Measurements from ENCODE around the gene ARHGAP26. TPM values are rescaled to one million over a fixed set of nuclear protein-coding genes. Genes with fewer than 3 reads are reported as not detected.

The ARHGAP26 gene
- polyA plus RNA-seq, 3 donors = 9.5 to 14.5 (median 14.4) TPM

DNA sequence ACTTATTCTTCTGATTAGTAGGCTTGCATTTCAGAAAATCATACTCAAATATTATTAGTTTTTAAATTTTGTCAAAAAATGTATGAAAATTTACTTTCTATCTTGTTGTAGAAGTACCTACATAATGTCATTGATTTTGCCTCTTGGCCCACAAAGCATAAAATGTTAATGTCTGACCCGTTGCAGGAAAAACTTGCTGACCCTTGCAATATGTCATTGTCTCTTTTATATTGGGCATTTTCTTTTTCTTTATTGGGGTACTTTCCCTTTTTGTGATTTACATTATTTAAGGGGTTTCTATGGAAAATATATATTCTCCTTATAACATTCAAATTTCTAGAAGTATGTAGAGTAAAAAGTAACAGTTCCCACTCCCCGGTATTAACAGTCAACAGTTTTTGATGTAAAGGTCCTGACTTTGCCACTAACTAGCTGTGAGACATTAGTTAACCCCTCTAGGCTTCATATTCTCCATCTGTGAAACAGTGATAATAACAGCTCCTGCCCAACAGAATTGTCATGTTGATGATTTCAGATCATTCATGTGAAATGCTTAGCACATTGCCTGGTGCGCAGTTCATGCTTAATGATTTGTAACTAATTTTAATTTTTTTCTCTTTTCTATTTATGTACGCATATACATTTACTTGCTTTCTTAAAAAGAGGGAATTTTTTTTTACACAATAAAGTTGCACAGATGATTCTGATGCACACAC, 243.2 kb downstream of the ARHGAP26 start:
- DNase-seq = no peak

DNA sequence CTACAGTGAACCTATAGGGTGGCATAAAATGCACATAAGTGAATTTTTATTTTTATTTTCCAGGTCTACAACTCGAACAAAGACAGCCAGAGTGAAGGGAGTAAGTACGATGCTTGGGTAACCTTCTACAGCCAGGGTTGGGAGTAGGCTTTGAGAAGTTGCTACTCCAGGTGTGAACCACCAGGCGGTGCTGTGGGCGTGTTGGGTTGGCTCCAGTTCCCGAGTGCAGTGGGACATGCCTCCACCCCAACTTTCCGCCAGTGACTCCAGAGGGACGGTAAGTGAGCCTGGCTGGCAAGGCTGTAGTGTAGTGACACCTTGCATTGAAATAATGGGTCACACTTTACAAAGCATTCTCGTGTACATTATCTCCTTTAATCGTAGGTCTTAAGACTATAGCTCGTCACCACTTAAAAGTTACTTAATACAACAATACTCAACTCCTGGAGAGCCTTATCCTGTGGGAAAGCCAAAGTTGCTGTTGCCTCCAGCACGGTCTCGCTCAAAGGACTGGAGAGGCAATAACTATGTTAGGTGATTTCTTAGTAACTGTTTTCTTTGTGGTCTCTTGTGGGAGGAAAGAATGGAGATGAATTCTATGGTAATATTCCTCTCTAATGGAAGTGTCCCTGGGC, 244.0 kb downstream of the ARHGAP26 start:
- no peak for DNase-seq

GRCh38 chr5:143016777-143017516, 246.8 kb downstream of the ARHGAP26 start:
- DNase-seq = no peak

DNA sequence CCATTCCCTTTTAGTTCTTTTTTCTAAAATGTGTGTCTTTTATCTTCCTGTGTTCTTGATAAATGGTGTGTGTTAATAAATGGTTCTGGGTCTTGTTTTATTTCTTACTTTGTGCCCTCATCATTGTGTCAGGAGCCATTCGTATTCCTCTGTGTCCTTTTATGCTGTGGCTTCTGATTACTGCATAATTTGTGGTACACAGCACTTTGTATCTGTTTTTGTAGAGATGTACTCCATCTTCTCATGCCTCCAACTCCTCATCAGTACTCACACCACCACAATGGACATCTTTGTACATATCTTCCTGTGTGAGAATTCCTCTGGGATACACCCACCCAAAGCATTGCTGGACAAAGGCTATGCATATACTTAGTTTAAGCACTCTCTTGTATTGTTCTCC, 247.4 kb downstream of the ARHGAP26 start:
- no peak for DNase-seq

DNA sequence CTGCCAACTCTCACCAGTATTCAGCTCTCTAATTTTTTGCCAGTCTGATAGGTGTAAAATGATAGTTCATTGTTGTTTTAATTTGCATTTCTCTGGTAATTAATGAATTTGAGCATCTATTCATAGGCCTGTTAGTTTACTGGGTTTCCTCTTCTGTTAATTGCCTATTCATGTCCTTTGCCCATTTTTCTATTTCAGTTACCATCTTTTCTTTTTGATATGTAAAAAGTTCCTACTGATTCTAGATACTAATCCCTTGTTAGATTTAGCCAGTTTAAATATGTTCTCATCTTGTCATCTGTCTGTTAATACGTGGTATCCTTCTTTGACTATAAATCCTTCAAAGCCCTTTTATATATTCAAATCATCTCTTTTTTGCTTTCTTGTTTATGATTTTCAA, 247.8 kb downstream of the ARHGAP26 start:
- no peak for DNase-seq

GRCh38 chr5:143019157-143019556, 249.0 kb downstream of the ARHGAP26 start:
- DNase-seq = no peak

GRCh38 chr5:143019614-143020515, 249.7 kb downstream of the ARHGAP26 start:
- no peak for DNase-seq

DNA sequence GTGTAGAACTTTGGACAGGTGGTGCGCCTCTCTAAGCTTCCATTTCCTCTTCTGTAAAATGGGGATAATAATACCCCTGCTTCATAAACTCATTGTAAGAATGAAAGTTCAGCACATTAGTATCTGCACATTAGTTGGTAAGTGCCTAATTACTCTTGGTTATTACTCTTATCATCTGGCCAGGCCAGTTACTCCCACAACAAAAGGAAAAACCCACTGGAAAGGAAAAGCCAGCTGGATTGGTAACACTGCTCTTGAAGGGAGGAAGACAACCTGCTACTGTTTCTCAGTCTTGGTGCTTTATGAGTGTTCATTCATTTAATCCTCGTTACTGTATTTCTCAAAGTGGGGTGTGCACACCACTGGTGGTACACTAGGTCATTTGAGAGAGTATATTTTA, 251.4 kb downstream of the ARHGAP26 start:
- no peak for DNase-seq

DNA sequence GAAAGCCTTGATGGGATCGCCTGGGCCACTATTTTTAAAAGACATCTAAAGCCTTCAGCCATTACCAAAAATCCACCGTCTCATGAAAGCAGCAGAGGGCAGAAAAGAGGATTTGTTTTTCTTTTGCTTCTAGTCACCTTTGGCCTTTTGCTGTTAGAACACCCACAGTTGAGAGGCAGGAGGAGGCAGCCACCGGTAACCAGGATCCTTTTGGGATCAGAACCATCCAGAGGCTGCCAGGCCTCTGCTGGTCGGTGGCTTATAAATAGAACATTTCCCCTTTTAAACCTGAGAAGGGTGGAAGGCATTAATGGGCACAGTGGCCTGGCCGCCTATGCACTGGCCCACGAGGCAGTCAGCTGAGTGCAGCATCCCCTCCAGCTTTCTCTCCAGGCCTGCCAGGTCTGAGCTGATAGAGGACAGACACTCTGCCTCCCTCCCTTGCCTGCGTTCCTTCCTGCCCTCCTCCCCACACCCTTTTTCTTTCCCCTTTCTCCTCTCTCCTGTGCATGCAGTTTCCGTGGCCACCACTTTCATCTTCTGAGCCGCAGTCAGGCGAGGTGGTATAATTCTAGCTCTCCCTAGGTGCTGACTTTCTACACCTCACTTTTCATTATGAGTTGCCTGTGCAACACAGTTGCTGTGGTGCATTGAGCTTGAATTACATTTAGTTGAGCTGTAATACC, 253.4 kb downstream of the ARHGAP26 start:
- no peak for DNase-seq

DNA sequence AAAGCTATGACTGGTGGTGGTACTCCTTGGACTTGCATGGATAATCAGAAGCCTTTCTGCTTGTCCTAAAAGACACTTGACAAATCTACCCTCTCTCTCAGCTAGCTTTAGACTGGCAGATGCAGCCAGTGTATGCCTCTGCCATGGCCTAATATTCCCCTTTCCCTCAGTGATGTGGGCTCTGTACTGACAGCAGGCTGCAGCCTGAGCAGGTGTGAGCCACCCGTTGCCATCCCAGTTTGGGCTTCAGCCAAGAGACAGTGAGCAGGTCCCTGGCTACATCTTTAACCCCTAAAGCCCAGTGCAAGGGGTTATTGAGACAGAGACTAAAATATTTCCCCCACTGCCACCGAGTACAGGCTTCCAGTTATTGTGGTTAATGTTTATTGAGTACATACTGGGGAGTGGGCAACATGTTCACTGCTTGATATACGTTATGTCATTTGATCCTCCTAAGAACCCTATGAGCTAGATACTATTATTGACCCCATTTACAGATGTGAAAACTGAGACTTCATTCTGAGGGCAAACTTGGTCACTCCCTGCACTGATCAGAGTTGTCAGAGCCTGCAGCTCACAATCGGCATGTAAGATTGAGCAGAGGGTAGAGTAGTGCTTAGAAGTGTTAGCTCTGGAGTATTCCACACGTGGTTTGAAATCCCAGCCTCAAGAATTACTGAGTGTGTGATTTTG, 254.2 kb downstream of the ARHGAP26 start:
- no peak for DNase-seq

GRCh38 chr5:143025376-143025775, 255.2 kb downstream of the ARHGAP26 start:
- no peak for DNase-seq

- DNase-seq = no peak
Measured at GRCh38 chr5:143025971-143026370, 255.8 kb downstream of the ARHGAP26 start.

DNA sequence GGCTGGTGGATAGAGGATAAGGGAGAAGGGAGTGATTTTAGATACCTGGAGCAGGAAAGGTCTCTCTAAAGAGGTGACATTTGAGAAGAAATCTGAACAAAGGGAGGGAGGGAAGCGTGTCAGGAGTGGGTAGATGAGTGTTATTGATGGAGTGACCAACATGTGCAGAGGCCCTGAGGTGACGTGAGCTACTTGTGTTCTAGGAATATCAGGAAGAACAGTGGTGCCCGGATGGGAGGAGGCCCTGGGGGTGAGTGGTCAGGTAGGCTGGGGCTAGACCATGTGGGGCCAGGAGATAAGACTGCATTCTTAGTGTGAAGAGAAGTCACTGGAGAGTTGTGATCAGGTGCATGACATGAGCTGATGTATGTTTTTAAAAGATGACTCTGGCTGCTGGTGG, 256.2 kb downstream of the ARHGAP26 start:
- DNase-seq = no peak

- no peak for DNase-seq
Measured at GRCh38 chr5:143029293-143029692, 259.1 kb downstream of the ARHGAP26 start.

GRCh38 chr5:143030349-143030748, 260.2 kb downstream of the ARHGAP26 start:
- DNase-seq = no peak

DNA sequence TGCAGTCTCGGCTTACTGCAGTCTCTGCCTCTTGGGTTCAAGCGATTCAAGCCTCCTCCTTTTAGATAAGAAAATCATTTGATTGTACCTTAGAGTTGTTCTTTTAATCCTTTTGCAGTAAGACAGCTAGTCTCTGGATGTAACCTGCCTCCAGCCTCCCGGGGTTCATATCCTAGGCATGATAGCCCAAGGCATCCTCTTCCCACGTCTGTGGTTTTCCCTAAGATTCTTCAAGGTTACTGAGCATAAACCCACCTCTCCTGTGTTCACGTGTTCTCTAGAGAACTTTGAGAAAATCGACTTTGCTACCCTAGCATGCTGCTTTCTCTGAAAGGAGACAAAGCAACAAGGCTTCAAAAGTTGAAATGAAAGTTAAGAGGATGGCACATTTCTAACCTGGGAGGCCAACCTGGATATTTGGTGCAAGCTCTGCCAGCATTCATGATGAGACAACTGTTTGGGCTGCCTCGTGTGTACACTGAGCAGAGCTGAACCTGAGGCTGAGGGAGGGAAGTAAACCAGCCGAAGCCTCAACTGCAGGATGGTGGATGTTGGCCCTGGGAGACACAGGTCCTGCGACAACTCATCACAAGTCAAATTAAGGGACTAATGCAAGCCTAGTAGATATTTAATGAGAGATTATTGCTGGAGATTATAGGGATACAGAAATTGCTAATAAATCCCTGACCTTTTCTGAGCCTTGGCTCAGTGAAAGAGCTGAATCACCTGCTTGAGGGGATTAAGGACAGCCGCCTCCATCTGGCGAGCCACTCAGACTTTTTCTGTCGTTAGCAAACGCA, 261.8 kb downstream of the ARHGAP26 start:
- no peak for DNase-seq

- DNase-seq = no peak
Measured at GRCh38 chr5:143032581-143032836, 262.3 kb downstream of the ARHGAP26 start.

GRCh38 chr5:143033535-143034250, 263.5 kb downstream of the ARHGAP26 start:
- no peak for DNase-seq

GRCh38 chr5:143036146-143036927, 266.2 kb downstream of the ARHGAP26 start:
- DNase-seq = no peak

Data from renal pelvis (tissue), 4 donors.